NB4 (cell line): ENCODE data around the gene CDH26.

ENCODE experiments used
- CTCF ChIP-seq: IDR thresholded peaks from one replicate; pipeline ENCODE4 v1.5.1; 2012; ENCODE audit warnings: low read depth, low read length
- MYC ChIP-seq: IDR thresholded peaks from 2 replicates; pipeline ENCODE4 v1.6.1; 2011; ENCODE audit warnings: low read depth, low read length
- POLR2A ChIP-seq: IDR thresholded peaks from 2 replicates; pipeline ENCODE4 v1.6.1; 2011; ENCODE audit warnings: mild to moderate bottlenecking; ENCODE audit not compliant: insufficient read length; ENCODE audit errors: extremely low read depth

GRCh38 chr20:59947376-59947775, 10.8 kb upstream of the CDH26 start:
- TF ChIP-seq MYC, result no peak
- no peak for TF ChIP-seq CTCF
- TF ChIP-seq POLR2A, result no peak
